IMR-90 (cell line): ENCODE results near the gene PARG. TPM values are rescaled to one million over a fixed set of nuclear protein-coding genes. Genes with fewer than 3 reads are reported as not detected.

Experiments
- ATAC-seq: fragments of 200-7000 bp; cut with Tn5 transposase; 2 replicates; pipeline ENCODE4 v1.9.1; 2020; ENCODE audit warnings: low read depth, mild to moderate bottlenecking, moderate library complexity
- BruUV-seq: library from RNA; stranded (reverse); fragments of 400-500 nt; replicated peaks from 2 replicates; lab custom pipeline; 2021; lab: Mats Ljungman, UMichigan
- CTCF ChIA-PET: fragments of 300-600 bp; formaldehyde crosslinking; extraction: SDS; loops from one replicate; lab custom pipeline; 2021; ENCODE audit warnings: antibody characterized with exemption; lab: Yijun Ruan, JAX
- POLR2A ChIA-PET: fragments of 300-600 bp; sonication (Branson Sonifier 250); formaldehyde crosslinking; loops from one replicate; lab custom pipeline; 2022; ENCODE audit warnings: antibody characterized with exemption; ENCODE audit not compliant: unreplicated experiment; lab: Charles Lee
- DNase-seq: peaks from one replicate; pipeline ENCODE4 v3.0.0; 2013
- H2AFZ ChIP-seq: replicated peaks from 2 replicates; pipeline ENCODE3; 2013; ENCODE audit warnings: low read length, mild to moderate bottlenecking; ENCODE audit not compliant: poor library complexity
- H2AK5ac ChIP-seq: 2 replicates; pipeline ENCODE4 v1.6.1; 2013; ENCODE audit warnings: low read depth, low read length, inconsistent platforms
- H2AK9ac ChIP-seq: replicated peaks from 2 replicates; pipeline ENCODE3; 2013; ENCODE audit warnings: mild to moderate bottlenecking, low read depth, low read length, moderate library complexity; ENCODE audit not compliant: poor library complexity
- H2BK120ac ChIP-seq: 2 replicates; pipeline ENCODE4 v1.6.1; 2013; ENCODE audit warnings: low read depth, low read length, inconsistent platforms
- H2BK15ac ChIP-seq: 3 replicates; pipeline ENCODE4 v1.6.1; 2013; ENCODE audit warnings: low read depth, low read length, inconsistent platforms
- H2BK20ac ChIP-seq: 2 replicates; pipeline ENCODE4 v1.6.1; 2013; ENCODE audit warnings: low read depth, mild to moderate bottlenecking, inconsistent platforms, low read length, moderate library complexity
- H2BK5ac ChIP-seq: 2 replicates; pipeline ENCODE4 v1.6.1; 2013; ENCODE audit warnings: mild to moderate bottlenecking, low read depth, low read length, inconsistent platforms; ENCODE audit not compliant: poor library complexity, severe bottlenecking
- H3K14ac ChIP-seq: replicated peaks from 2 replicates; pipeline ENCODE4 v1.6.1; 2013; ENCODE audit warnings: low read depth, low read length, inconsistent platforms
- H3K18ac ChIP-seq: 2 replicates; pipeline ENCODE4 v1.6.1; 2013; ENCODE audit warnings: low read depth, low read length, control low read depth
- H3K23ac ChIP-seq: 2 replicates; pipeline ENCODE4 v1.6.1; 2013; ENCODE audit warnings: low read depth, low read length, inconsistent platforms
- H3K27ac ChIP-seq: 2 replicates; pipeline ENCODE4 v1.5.1; 2013; ENCODE audit warnings: mild to moderate bottlenecking, control low read depth, low read length; ENCODE audit not compliant: insufficient read depth
- H3K27me3 ChIP-seq: 2 replicates; pipeline ENCODE4 v1.6.1; 2013; ENCODE audit warnings: low read length; ENCODE audit not compliant: control insufficient read depth, insufficient read depth
- H3K36me3 ChIP-seq: 2 replicates; pipeline ENCODE4 v1.6.1; 2013; ENCODE audit warnings: low read length, mixed read lengths; ENCODE audit not compliant: control insufficient read depth, insufficient read depth
- H3K4ac ChIP-seq: 2 replicates; pipeline ENCODE4 v1.6.1; 2013; ENCODE audit warnings: low read depth, low read length, inconsistent platforms
- H3K4me1 ChIP-seq: 2 replicates; pipeline ENCODE4 v1.6.1; 2013; ENCODE audit warnings: low read length, mixed read lengths; ENCODE audit not compliant: control insufficient read depth, insufficient read depth
- H3K4me2 ChIP-seq: 2 replicates; pipeline ENCODE4 v1.6.1; 2013; ENCODE audit warnings: low read depth, mild to moderate bottlenecking, control low read depth, low read length, moderate library complexity
- H3K4me3 ChIP-seq: 2 replicates; pipeline ENCODE4 v1.5.1; 2013; ENCODE audit warnings: low read depth, mild to moderate bottlenecking, control low read depth, low read length, moderate library complexity; ENCODE audit not compliant: insufficient read depth
- H3K56ac ChIP-seq: 2 replicates; pipeline ENCODE4 v1.6.1; 2013; ENCODE audit warnings: low read length, inconsistent platforms; ENCODE audit not compliant: insufficient read depth; ENCODE audit errors: extremely low read depth
- H3K79me1 ChIP-seq, 2 experiments: 2 replicates each; pipeline ENCODE4 v1.6.1; 2013; ENCODE audit warnings: low read length in 2 of 2, inconsistent platforms in 1 of 2, low read depth in 1 of 2
- H3K9ac ChIP-seq: 2 replicates; pipeline ENCODE4 v1.6.1; 2013; ENCODE audit warnings: low read depth, low read length, control low read depth
- H3K9me1 ChIP-seq: 2 replicates; pipeline ENCODE4 v1.6.1; 2013; ENCODE audit warnings: low read length, inconsistent platforms; ENCODE audit not compliant: insufficient read depth
- H3K9me3 ChIP-seq: 2 replicates; pipeline ENCODE4 v1.6.1; 2013; ENCODE audit warnings: low read length; ENCODE audit not compliant: control insufficient read depth, insufficient read depth
- H4K20me1 ChIP-seq: 2 replicates; pipeline ENCODE4 v1.6.1; 2013; ENCODE audit warnings: low read length, inconsistent platforms; ENCODE audit not compliant: insufficient read depth
- H4K5ac ChIP-seq: 2 replicates; pipeline ENCODE4 v1.6.1; 2013; ENCODE audit warnings: mild to moderate bottlenecking, low read depth, low read length, control low read depth
- H4K8ac ChIP-seq, 2 experiments: 2 replicates each; pipeline ENCODE4 v1.6.1; 2013; ENCODE audit warnings: low read depth in 2 of 2, low read length in 2 of 2, control low read depth in 1 of 2, inconsistent platforms in 1 of 2
- H4K91ac ChIP-seq: 2 replicates; pipeline ENCODE4 v1.6.1; 2013; ENCODE audit warnings: low read depth, low read length, inconsistent platforms; ENCODE audit not compliant: insufficient read depth
- BHLHE40 ChIP-seq: fragments of 150-350 bp; IDR thresholded peaks from 2 replicates; pipeline ENCODE4 v1.6.1; 2016; ENCODE audit warnings: mild to moderate bottlenecking, low read depth, low read length
- CEBPB ChIP-seq: IDR thresholded peaks from 2 replicates; pipeline ENCODE4 v1.6.1; 2012; ENCODE audit warnings: low read depth, low read length, improper control_type of control experiment
- CHD1 ChIP-seq: IDR thresholded peaks from 2 replicates; pipeline ENCODE4 v1.6.1; 2012; ENCODE audit warnings: low read depth, low read length, improper control_type of control experiment
- FOS ChIP-seq: fragments of 150-350 bp; IDR thresholded peaks from 2 replicates; pipeline ENCODE4 v1.6.1; 2016; ENCODE audit warnings: low read depth, low read length
- MAFK ChIP-seq: IDR thresholded peaks from 2 replicates; pipeline ENCODE4 v1.6.1; 2012; ENCODE audit warnings: low read depth, low read length, improper control_type of control experiment
- MAZ ChIP-seq: IDR thresholded peaks from 2 replicates; pipeline ENCODE4 v1.6.1; 2012; ENCODE audit warnings: low read depth, mild to moderate bottlenecking, low read length, improper control_type of control experiment, moderate library complexity, borderline replicate concordance
- MXI1 ChIP-seq: IDR thresholded peaks from 2 replicates; pipeline ENCODE4 v1.6.1; 2012; ENCODE audit warnings: low read depth, mild to moderate bottlenecking, low read length, moderate library complexity, borderline replicate concordance
- NFE2L2 ChIP-seq: fragments of 150-350 bp; IDR thresholded peaks from 2 replicates; pipeline ENCODE4 v1.6.1; 2016; ENCODE audit warnings: low read depth, mild to moderate bottlenecking, low read length
- POLR2A ChIP-seq: IDR thresholded peaks from 2 replicates; pipeline ENCODE4 v1.6.1; 2012; ENCODE audit warnings: mild to moderate bottlenecking, low read depth, low read length
- RAD21 ChIP-seq: IDR thresholded peaks from 2 replicates; pipeline ENCODE4 v1.6.1; 2012; ENCODE audit warnings: low read length, improper control_type of control experiment
- RCOR1 ChIP-seq: IDR thresholded peaks from 2 replicates; pipeline ENCODE4 v1.6.1; 2012; ENCODE audit warnings: mild to moderate bottlenecking, low read length, improper control_type of control experiment; ENCODE audit not compliant: insufficient replicate concordance
- RFX5 ChIP-seq: IDR thresholded peaks from 2 replicates; pipeline ENCODE4 v1.8.0; 2012; ENCODE audit warnings: low read depth, mild to moderate bottlenecking, low read length, moderate library complexity
- SMC3 ChIP-seq: fragments of 150-350 bp; IDR thresholded peaks from 2 replicates; pipeline ENCODE4 v1.6.1; 2016; ENCODE audit warnings: low read depth, mild to moderate bottlenecking, antibody characterized with exemption, low read length, moderate library complexity
- WGBS, 2 experiments: methylation state at CpG; one replicate each; pipeline versions ENCODE4 v1.1.5 to v1.1.7; 2013; ENCODE audit warnings: missing lambda C conversion rate in 2 of 2; ENCODE audit not compliant: insufficient read length in 1 of 2; ENCODE audit errors: extremely low coverage in 2 of 2; 5-methylcytosine and 5-hydroxymethylcytosine counted together
- dilution Hi-C: fragments of 300-500 bp; cut with HindIII; formaldehyde crosslinking; loops from one replicate; pipeline ENCODE4 v1.14.3; 2018; ENCODE audit warnings: low sequenced_read_pairs; ENCODE audit not compliant: unreplicated experiment
- in situ Hi-C: fragments of 300-500 bp; cut with MboI; formaldehyde crosslinking; loops from 3 replicates; pipeline ENCODE4 v1.14.3; 2019; ENCODE audit warnings: low sequenced_read_pairs, inconsistent platforms, mixed read lengths
- intact Hi-C: fragments of 100-400 bp; cut with micrococcal nuclease; formaldehyde crosslinking; loops from 2 replicates; pipeline ENCODE4 v1.10.0; 2022
- polyA plus RNA-seq, 3 experiments: library from polyadenylated mRNA; depleted of rRNA; stranded (reverse); fragments of >200 nt; gene quantifications; 2 replicates each; pipeline ENCODE4 v1.2.3, GENCODE V29; 2012; ENCODE audit warnings: low replicate concordance in 1 of 3
- total RNA-seq: library from RNA; depleted of rRNA; stranded (reverse); fragments of >200 nt; gene quantifications from 2 replicates; pipeline ENCODE4 v1.2.3, GENCODE V29; 2012
- TF ChIP-seq, protein P1 (sequence below): fragments of 150-350 bp; IDR thresholded peaks from 2 replicates; pipeline ENCODE4 v1.6.1; 2016; ENCODE audit warnings: low read depth, mild to moderate bottlenecking, low read length, moderate library complexity, borderline replicate concordance
- TF ChIP-seq, protein P2 (sequence below): fragments of 150-350 bp; IDR thresholded peaks from 2 replicates; pipeline ENCODE4 v1.6.1; 2017; ENCODE audit warnings: mild to moderate bottlenecking, antibody characterized with exemption, low read length, low read depth
- TF ChIP-seq, protein P3 (sequence below): conservative IDR thresholded peaks from 2 replicates; pipeline ENCODE4 v1.5.1; 2012; ENCODE audit warnings: mild to moderate bottlenecking, low read depth, low read length, improper control_type of control experiment

Gene PARG
- total and polyA plus RNA-seq, 2 of the 4 experiments (the other 2 are of a cell fraction), result 8.6 to 24.4 TPM

DNA sequence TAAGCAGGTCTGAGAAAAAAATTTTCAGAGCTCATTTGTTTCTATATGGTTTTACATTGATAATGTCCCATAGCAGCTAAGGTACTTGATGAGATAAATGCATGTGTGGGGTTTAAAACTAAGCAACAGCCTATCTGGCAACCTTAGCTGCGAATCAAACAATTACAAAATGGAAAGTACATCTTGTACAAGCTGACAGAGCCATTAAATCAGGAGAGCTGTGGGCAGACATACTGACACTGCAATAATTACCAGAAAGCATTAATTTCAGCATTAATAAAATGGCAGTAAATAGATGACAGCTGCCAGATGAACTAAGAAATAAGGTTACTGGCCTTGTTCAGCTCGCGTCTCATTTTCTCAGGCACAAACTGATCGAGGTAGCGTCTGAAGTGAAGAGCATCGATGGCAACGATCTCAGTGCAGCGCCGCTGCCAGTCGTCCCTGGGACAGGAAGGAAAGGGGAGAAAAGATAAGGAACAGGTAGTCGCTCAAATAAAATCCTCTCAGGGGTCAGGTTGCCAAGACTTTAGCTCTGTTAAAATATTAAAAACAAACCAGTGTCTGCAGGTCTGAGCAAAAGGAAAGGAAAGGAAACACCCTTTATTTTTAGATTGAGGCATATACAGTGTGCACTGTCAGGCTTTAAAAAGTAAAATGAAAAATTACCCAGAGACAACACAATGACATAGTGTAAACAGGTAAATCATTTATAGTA lies 100.1 kb downstream of the PARG start:
- Histone ChIP-seq H4K20me1 (no peaks in the 10 kb centered on the region), H3K4me3 (no peak overlapping the region), H4K8ac (no peak overlapping the region), H3K4me2 (no peak overlapping the region), H3K9me1 (no peaks in the 10 kb centered on the region), H3K9ac (no peak overlapping the region), H2AFZ (no peak overlapping the region), H4K91ac (no peak overlapping the region), H3K18ac (no peak overlapping the region), H2BK120ac (no peak overlapping the region), H2BK15ac (no peak overlapping the region), H3K9me3 (no peaks in the 10 kb centered on the region), H3K36me3 (peaks cover 13% of the 10 kb centered on the region), H3K4ac (no peak overlapping the region), H3K79me1 (no peaks in the 10 kb centered on the region), H3K56ac (no peak overlapping the region), H2BK20ac (no peak overlapping the region), H3K4me1 (peaks cover 5% of the 10 kb centered on the region), H4K5ac (no peak overlapping the region), H3K27ac (no peak overlapping the region), H2AK5ac (no peak overlapping the region), H3K14ac (no peak overlapping the region), H3K23ac (no peak overlapping the region), H2BK5ac (no peak overlapping the region), H3K27me3 (no peaks in the 10 kb centered on the region), H2AK9ac (no peak overlapping the region)
- ATAC-seq (no peak), DNase-seq (no peak)
- ChIA-PET CTCF (interaction anchor here (0.7 kb wide), 1 partner anchor 21 kb away, joined by 3 read pairs; no protein-coding TSS in a partner anchor), POLR2A (no interaction called here)
- dilution Hi-C loops (no loop called here), in situ Hi-C loops (no loop called here), intact Hi-C loops (no loop called here)
- 90% methylated on average over 2 of the region's 11 CpGs; no CpG with 5 or more reads in 1 of the 2 experiments for WGBS, 2 experiments
- BruUV-seq, result no TSS peak
- no peak for TF ChIP-seq POLR2A
- no peak for TF ChIP-seq BHLHE40
- no peak for TF ChIP-seq RAD21
- TF ChIP-seq MAFK, result no peak
- no peak for TF ChIP-seq MAZ
- TF ChIP-seq CHD1, result no peak
- TF ChIP-seq, protein P1, sequence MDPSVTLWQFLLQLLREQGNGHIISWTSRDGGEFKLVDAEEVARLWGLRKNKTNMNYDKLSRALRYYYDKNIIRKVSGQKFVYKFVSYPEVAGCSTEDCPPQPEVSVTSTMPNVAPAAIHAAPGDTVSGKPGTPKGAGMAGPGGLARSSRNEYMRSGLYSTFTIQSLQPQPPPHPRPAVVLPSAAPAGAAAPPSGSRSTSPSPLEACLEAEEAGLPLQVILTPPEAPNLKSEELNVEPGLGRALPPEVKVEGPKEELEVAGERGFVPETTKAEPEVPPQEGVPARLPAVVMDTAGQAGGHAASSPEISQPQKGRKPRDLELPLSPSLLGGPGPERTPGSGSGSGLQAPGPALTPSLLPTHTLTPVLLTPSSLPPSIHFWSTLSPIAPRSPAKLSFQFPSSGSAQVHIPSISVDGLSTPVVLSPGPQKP, result no peak
- no peak for TF ChIP-seq CEBPB
- TF ChIP-seq SMC3, result no peak
- no peak for TF ChIP-seq FOS
- TF ChIP-seq, protein P2, sequence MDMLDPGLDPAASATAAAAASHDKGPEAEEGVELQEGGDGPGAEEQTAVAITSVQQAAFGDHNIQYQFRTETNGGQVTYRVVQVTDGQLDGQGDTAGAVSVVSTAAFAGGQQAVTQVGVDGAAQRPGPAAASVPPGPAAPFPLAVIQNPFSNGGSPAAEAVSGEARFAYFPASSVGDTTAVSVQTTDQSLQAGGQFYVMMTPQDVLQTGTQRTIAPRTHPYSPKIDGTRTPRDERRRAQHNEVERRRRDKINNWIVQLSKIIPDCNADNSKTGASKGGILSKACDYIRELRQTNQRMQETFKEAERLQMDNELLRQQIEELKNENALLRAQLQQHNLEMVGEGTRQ, result no peak
- no peak for TF ChIP-seq RFX5
- TF ChIP-seq MXI1, result no peak
- no peak for TF ChIP-seq RCOR1
- no peak for TF ChIP-seq NFE2L2
- TF ChIP-seq, protein P3, sequence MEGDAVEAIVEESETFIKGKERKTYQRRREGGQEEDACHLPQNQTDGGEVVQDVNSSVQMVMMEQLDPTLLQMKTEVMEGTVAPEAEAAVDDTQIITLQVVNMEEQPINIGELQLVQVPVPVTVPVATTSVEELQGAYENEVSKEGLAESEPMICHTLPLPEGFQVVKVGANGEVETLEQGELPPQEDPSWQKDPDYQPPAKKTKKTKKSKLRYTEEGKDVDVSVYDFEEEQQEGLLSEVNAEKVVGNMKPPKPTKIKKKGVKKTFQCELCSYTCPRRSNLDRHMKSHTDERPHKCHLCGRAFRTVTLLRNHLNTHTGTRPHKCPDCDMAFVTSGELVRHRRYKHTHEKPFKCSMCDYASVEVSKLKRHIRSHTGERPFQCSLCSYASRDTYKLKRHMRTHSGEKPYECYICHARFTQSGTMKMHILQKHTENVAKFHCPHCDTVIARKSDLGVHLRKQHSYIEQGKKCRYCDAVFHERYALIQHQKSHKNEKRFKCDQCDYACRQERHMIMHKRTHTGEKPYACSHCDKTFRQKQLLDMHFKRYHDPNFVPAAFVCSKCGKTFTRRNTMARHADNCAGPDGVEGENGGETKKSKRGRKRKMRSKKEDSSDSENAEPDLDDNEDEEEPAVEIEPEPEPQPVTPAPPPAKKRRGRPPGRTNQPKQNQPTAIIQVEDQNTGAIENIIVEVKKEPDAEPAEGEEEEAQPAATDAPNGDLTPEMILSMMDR, result no peak
